Measurements from ENCODE around the gene ITGAD.

- peak in 3 of 4 experiments; percentile 12 to 36 (median 23) for TF ChIP-seq CTCF (IDR thresholded peaks at IDR 0.05)
- no peak for TF ChIP-seq POLR2A (IDR thresholded peaks at IDR 0.05)
- TF ChIP-seq POLR2AphosphoS5 (IDR thresholded peaks at IDR 0.05), result peak; percentile 26
- no peak for TF ChIP-seq EP300 (IDR thresholded peaks at IDR 0.05)
These were observed 65.1 kb downstream of the ITGAD start for GRCh38 chr16:31458073-31458843.

Data from gastroesophageal sphincter (tissue), 3 donors.